ENCODE results near the gene LCAT. TPM values are rescaled to one million over a fixed set of nuclear protein-coding genes. Genes with fewer than 3 reads are reported as not detected.

LCAT gene
- total and polyA plus RNA-seq, 4 donors, result 45.7 to 201 (median 113) TPM

DNA sequence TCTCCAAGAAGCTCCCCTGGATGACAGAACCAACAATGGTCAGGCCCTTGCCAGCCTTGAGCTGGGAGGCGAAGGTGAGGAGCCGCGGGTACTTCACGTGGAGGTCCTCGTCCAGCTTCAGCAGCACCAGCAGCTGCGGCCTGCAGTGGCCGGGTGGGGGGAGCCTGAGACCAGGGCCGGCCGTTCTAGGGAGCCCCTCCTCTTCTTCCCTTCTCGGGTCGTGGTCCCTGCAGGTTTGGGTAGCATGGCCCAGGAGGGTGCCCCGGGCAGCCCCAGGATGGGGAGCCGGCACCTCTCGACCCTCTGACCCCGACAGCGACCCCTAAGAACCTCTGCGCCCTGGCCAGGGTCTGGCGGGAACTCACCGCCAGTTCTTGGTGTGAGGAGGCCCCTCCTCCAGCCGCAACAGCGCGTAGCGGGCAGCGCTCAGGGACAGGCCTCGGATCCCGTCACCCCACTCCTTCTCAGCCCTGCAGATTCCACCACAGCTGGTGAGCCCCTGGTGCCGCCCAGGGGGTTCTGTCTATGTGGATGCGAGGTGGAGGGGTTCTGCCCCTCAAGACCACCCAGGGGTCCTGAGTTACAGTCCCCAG is 3.1 kb upstream of the LCAT start:
- H3K9me3 ChIP-seq (ENCODE audit: control insufficient read depth in 4 of 4, low read length in 3 of 4), result no peaks in the 10 kb centered on the region
- DNase-seq (ENCODE audit: low spot score), result no peak
- no peak overlapping the region for H3K9ac ChIP-seq (ENCODE audit: low read depth in 1 of 2, low read length in 2 of 2)
- H3K4me1 ChIP-seq (ENCODE audit: control insufficient read depth in 4 of 4, insufficient read depth in 4 of 4, low read length in 3 of 4), result peaks cover 9 to 40% (median 28%) of the 10 kb centered on the region in 4 donors
- WGBS, result 95% methylated on average over 28 of the region's 28 CpGs
- TF ChIP-seq, protein P1, sequence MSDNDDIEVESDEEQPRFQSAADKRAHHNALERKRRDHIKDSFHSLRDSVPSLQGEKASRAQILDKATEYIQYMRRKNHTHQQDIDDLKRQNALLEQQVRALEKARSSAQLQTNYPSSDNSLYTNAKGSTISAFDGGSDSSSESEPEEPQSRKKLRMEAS (IDR thresholded peaks at IDR 0.05), result no peak
- no peak for TF ChIP-seq JUND (IDR thresholded peaks at IDR 0.05)
- TF ChIP-seq, protein P2, sequence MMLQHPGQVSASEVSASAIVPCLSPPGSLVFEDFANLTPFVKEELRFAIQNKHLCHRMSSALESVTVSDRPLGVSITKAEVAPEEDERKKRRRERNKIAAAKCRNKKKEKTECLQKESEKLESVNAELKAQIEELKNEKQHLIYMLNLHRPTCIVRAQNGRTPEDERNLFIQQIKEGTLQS (IDR thresholded peaks at IDR 0.05), result no peak
- TF ChIP-seq NR2F2 (IDR thresholded peaks at IDR 0.05), result no peak
- TF ChIP-seq FOXA2 (IDR thresholded peaks at IDR 0.05), result no peak
- no peak for TF ChIP-seq RXRA (IDR thresholded peaks at IDR 0.05)
- TF ChIP-seq FOXA1 (IDR thresholded peaks at IDR 0.05), result no peak
- no peak for TF ChIP-seq SP1 (IDR thresholded peaks at IDR 0.05)
- TF ChIP-seq RAD21 (IDR thresholded peaks at IDR 0.05), result no peak
- TF ChIP-seq, protein P3, sequence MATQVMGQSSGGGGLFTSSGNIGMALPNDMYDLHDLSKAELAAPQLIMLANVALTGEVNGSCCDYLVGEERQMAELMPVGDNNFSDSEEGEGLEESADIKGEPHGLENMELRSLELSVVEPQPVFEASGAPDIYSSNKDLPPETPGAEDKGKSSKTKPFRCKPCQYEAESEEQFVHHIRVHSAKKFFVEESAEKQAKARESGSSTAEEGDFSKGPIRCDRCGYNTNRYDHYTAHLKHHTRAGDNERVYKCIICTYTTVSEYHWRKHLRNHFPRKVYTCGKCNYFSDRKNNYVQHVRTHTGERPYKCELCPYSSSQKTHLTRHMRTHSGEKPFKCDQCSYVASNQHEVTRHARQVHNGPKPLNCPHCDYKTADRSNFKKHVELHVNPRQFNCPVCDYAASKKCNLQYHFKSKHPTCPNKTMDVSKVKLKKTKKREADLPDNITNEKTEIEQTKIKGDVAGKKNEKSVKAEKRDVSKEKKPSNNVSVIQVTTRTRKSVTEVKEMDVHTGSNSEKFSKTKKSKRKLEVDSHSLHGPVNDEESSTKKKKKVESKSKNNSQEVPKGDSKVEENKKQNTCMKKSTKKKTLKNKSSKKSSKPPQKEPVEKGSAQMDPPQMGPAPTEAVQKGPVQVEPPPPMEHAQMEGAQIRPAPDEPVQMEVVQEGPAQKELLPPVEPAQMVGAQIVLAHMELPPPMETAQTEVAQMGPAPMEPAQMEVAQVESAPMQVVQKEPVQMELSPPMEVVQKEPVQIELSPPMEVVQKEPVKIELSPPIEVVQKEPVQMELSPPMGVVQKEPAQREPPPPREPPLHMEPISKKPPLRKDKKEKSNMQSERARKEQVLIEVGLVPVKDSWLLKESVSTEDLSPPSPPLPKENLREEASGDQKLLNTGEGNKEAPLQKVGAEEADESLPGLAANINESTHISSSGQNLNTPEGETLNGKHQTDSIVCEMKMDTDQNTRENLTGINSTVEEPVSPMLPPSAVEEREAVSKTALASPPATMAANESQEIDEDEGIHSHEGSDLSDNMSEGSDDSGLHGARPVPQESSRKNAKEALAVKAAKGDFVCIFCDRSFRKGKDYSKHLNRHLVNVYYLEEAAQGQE (IDR thresholded peaks at IDR 0.05), result no peak
- no peak for TF ChIP-seq HNF4G (IDR thresholded peaks at IDR 0.05)
- TF ChIP-seq YY1 (IDR thresholded peaks at IDR 0.05), result no peak
- TF ChIP-seq GABPA (IDR thresholded peaks at IDR 0.05 in 1 of 2, conservative IDR thresholded peaks at IDR 0.05 in 1 of 2), result no peak
- no peak for TF ChIP-seq HNF4A (conservative IDR thresholded peaks at IDR 0.05)
- TF ChIP-seq, protein P4, sequence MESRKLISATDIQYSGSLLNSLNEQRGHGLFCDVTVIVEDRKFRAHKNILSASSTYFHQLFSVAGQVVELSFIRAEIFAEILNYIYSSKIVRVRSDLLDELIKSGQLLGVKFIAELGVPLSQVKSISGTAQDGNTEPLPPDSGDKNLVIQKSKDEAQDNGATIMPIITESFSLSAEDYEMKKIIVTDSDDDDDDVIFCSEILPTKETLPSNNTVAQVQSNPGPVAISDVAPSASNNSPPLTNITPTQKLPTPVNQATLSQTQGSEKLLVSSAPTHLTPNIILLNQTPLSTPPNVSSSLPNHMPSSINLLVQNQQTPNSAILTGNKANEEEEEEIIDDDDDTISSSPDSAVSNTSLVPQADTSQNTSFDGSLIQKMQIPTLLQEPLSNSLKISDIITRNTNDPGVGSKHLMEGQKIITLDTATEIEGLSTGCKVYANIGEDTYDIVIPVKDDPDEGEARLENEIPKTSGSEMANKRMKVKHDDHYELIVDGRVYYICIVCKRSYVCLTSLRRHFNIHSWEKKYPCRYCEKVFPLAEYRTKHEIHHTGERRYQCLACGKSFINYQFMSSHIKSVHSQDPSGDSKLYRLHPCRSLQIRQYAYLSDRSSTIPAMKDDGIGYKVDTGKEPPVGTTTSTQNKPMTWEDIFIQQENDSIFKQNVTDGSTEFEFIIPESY (IDR thresholded peaks at IDR 0.05), result no peak
- H3K4me3 ChIP-seq (ENCODE audit: low read depth in 1 of 3, low read length in 3 of 3), result no peak overlapping the region
- no peak overlapping the region for H3K27ac ChIP-seq (ENCODE audit: low read depth in 1 of 2, low read length in 2 of 2)
- no peaks in the 10 kb centered on the region for H3K27me3 ChIP-seq (ENCODE audit: control insufficient read depth in 4 of 4, insufficient read depth in 4 of 4, low read length in 3 of 4)
- H3K36me3 ChIP-seq (ENCODE audit: control insufficient read depth in 4 of 4, insufficient read depth in 3 of 4, low read depth in 1 of 4, low read length in 3 of 4), result peaks cover 15 to 64% (median 24%) of the 10 kb centered on the region in 4 donors

DNA sequence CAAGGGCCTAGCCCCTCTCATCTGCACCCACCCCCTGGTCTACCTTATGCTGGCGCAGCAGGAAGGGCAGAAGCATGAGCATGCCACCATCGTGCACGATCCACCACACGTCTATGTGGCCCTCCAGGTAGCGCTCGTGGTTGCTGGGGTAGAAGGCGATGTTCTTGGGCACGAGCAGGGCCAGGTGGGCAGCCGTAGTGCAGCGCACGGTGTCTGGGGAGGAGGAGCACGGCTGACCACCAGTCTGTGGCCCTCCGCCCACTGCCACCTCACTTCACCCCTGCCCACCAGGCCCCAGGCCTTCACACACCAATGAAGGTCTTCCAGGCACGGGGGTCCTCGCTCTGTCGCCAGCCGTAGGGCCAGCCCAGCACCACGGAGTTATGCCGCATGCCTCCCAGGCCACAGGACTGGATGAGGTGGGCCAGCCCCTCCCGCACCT is 2.2 kb upstream of the LCAT start:
- WGBS, result 98% methylated on average over 20 of the region's 20 CpGs
- Histone ChIP-seq H3K27me3 (ENCODE audit: control insufficient read depth in 4 of 4, insufficient read depth in 4 of 4, low read length in 3 of 4) (no peaks in the 10 kb centered on the region), H3K4me1 (ENCODE audit: control insufficient read depth in 4 of 4, insufficient read depth in 4 of 4, low read length in 3 of 4) (peaks cover 9 to 40% (median 26%) of the 10 kb centered on the region in 4 donors), H3K27ac (ENCODE audit: low read depth in 1 of 2, low read length in 2 of 2) (no peak overlapping the region), H3K9me3 (ENCODE audit: control insufficient read depth in 4 of 4, low read length in 3 of 4) (no peaks in the 10 kb centered on the region), H3K4me3 (ENCODE audit: low read depth in 1 of 3, low read length in 3 of 3) (no peak overlapping the region), H3K36me3 (ENCODE audit: control insufficient read depth in 4 of 4, insufficient read depth in 3 of 4, low read depth in 1 of 4, low read length in 3 of 4) (peaks cover 12 to 56% (median 23%) of the 10 kb centered on the region in 4 donors), H3K9ac (ENCODE audit: low read depth in 1 of 2, low read length in 2 of 2) (no peak overlapping the region)
- TF ChIP-seq, protein P2 (IDR thresholded peaks at IDR 0.05), result no peak
- TF ChIP-seq, protein P3 (IDR thresholded peaks at IDR 0.05), result no peak
- TF ChIP-seq, protein P5, sequence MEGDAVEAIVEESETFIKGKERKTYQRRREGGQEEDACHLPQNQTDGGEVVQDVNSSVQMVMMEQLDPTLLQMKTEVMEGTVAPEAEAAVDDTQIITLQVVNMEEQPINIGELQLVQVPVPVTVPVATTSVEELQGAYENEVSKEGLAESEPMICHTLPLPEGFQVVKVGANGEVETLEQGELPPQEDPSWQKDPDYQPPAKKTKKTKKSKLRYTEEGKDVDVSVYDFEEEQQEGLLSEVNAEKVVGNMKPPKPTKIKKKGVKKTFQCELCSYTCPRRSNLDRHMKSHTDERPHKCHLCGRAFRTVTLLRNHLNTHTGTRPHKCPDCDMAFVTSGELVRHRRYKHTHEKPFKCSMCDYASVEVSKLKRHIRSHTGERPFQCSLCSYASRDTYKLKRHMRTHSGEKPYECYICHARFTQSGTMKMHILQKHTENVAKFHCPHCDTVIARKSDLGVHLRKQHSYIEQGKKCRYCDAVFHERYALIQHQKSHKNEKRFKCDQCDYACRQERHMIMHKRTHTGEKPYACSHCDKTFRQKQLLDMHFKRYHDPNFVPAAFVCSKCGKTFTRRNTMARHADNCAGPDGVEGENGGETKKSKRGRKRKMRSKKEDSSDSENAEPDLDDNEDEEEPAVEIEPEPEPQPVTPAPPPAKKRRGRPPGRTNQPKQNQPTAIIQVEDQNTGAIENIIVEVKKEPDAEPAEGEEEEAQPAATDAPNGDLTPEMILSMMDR (IDR thresholded peaks at IDR 0.05; ENCODE audit: low read depth, low read length, missing input control), result no peak
- TF ChIP-seq HNF4A (conservative IDR thresholded peaks at IDR 0.05), result no peak
- no peak for TF ChIP-seq FOXA2 (IDR thresholded peaks at IDR 0.05)
- TF ChIP-seq, protein P4 (IDR thresholded peaks at IDR 0.05), result no peak
- no peak for TF ChIP-seq HNF4G (IDR thresholded peaks at IDR 0.05)
- no peak for TF ChIP-seq JUND (IDR thresholded peaks at IDR 0.05)
- TF ChIP-seq NR2F2 (IDR thresholded peaks at IDR 0.05), result no peak
- DNase-seq (ENCODE audit: low spot score), result no peak

Data from liver (tissue), 9 donors.